ENCODE results near the gene ENGASE. TPM values are rescaled to one million over a fixed set of nuclear protein-coding genes. Genes with fewer than 3 reads are reported as not detected.

ENGASE gene
- total RNA-seq, 2 experiments from 2014 or later: 41.3 to 41.8 TPM

GRCh38 chr17:79114458-79115301 is 40.1 kb downstream of the ENGASE start:
- H3K4me1 Mint-ChIP-seq (ENCODE audit: low read depth): no peaks in the 10 kb centered on the region
- intact Hi-C loops (cut with micrococcal nuclease): no loop called here
- H3K27ac Mint-ChIP-seq: no peak overlapping the region
- DNase-seq: no peak
- no peak for TF ChIP-seq CTCF (IDR thresholded peaks at IDR 0.05)
- POLR2A ChIA-PET: interaction anchor here (1.3 kb wide), 1 partner anchor 18 kb away, joined by 3 read pairs; no protein-coding TSS in a partner anchor
- H3K27me3 Mint-ChIP-seq: no peaks in the 10 kb centered on the region
- no peaks in the 10 kb centered on the region for H3K36me3 Mint-ChIP-seq (ENCODE audit: low read depth)
- H3K4me3 Mint-ChIP-seq: no peak overlapping the region
- ATAC-seq: no peak
- no peaks in the 10 kb centered on the region for H3K9me3 Mint-ChIP-seq
- CTCF ChIA-PET: no interaction called here

GRCh38 chr17:79115487-79115886 is 40.9 kb downstream of the ENGASE start:
- no peak overlapping the region for H3K4me3 Mint-ChIP-seq
- no peak overlapping the region for H3K27ac Mint-ChIP-seq
- no peaks in the 10 kb centered on the region for H3K36me3 Mint-ChIP-seq (ENCODE audit: low read depth)
- CTCF ChIA-PET: no interaction called here
- no peaks in the 10 kb centered on the region for H3K4me1 Mint-ChIP-seq (ENCODE audit: low read depth)
- POLR2A ChIA-PET: no interaction called here
- DNase-seq (no peak), ATAC-seq (no peak)
- H3K27me3 Mint-ChIP-seq: no peaks in the 10 kb centered on the region
- TF ChIP-seq CTCF (IDR thresholded peaks at IDR 0.05): no peak
- intact Hi-C loops (cut with micrococcal nuclease): no loop called here
- no peaks in the 10 kb centered on the region for H3K9me3 Mint-ChIP-seq

GRCh38 chr17:79116575-79117368 is 42.1 kb downstream of the ENGASE start:
- H3K27ac Mint-ChIP-seq: no peak overlapping the region
- intact Hi-C loops (cut with micrococcal nuclease): no loop called here
- H3K36me3 Mint-ChIP-seq (ENCODE audit: low read depth): no peaks in the 10 kb centered on the region
- no peaks in the 10 kb centered on the region for H3K27me3 Mint-ChIP-seq
- ATAC-seq (no peak), DNase-seq (no peak)
- H3K4me1 Mint-ChIP-seq (ENCODE audit: low read depth): no peaks in the 10 kb centered on the region
- H3K4me3 Mint-ChIP-seq: no peak overlapping the region
- no peak for TF ChIP-seq CTCF (IDR thresholded peaks at IDR 0.05)
- ChIA-PET CTCF (no interaction called here), POLR2A (no interaction called here)
- H3K9me3 Mint-ChIP-seq: no peaks in the 10 kb centered on the region

GRCh38 chr17:79117905-79118487 is 43.4 kb downstream of the ENGASE start:
- Mint-ChIP-seq H3K4me1 (ENCODE audit: low read depth) (no peaks in the 10 kb centered on the region), H3K9me3 (no peaks in the 10 kb centered on the region), H3K27me3 (no peaks in the 10 kb centered on the region), H3K27ac (no peak overlapping the region), H3K36me3 (ENCODE audit: low read depth) (no peaks in the 10 kb centered on the region), H3K4me3 (no peak overlapping the region)
- intact Hi-C loops (cut with micrococcal nuclease): no loop called here
- no peak for ATAC-seq
- ChIA-PET CTCF (no interaction called here), POLR2A (no interaction called here)
- DNase-seq: no peak
- TF ChIP-seq CTCF (IDR thresholded peaks at IDR 0.05): no peak

All from activated CD8-positive, alpha-beta T cell treated with anti-CD3 and anti-CD28 coated beads for 36 hours (primary cell).